Ishikawa (cell line): ENCODE data around the gene RNF217.

Experiments
- CEBPB ChIP-seq: IDR thresholded peaks from 2 replicates; pipeline ENCODE4 v1.6.1; 2012
- CREB1 ChIP-seq: IDR thresholded peaks from 2 replicates; pipeline ENCODE4 v1.6.1; 2012; ENCODE audit warnings: low read depth
- EGR1 ChIP-seq: IDR thresholded peaks from 2 replicates; pipeline ENCODE4 v1.6.1; 2012
- EP300 ChIP-seq: IDR thresholded peaks from 2 replicates; pipeline ENCODE4 v1.6.1; 2012; ENCODE audit warnings: borderline replicate concordance
- FOXM1 ChIP-seq: IDR thresholded peaks from 2 replicates; pipeline ENCODE4 v1.6.1; 2012; ENCODE audit warnings: low read depth, borderline replicate concordance
- NFIC ChIP-seq: IDR thresholded peaks from 2 replicates; pipeline ENCODE4 v1.6.1; 2012
- RAD21 ChIP-seq: IDR thresholded peaks from 2 replicates; pipeline ENCODE4 v1.6.1; 2012; ENCODE audit warnings: low read depth
- TAF1 ChIP-seq: IDR thresholded peaks from 2 replicates; pipeline ENCODE4 v1.6.1; 2012; ENCODE audit warnings: low read depth, mild to moderate bottlenecking
- TCF12 ChIP-seq: IDR thresholded peaks from 2 replicates; pipeline ENCODE4 v1.6.1; 2012; ENCODE audit warnings: low read depth
- TEAD4 ChIP-seq: IDR thresholded peaks from 2 replicates; pipeline ENCODE4 v1.6.1; 2012
- YY1 ChIP-seq: IDR thresholded peaks from 2 replicates; pipeline ENCODE4 v1.6.1; 2012; ENCODE audit warnings: low read depth
- ZBTB7A ChIP-seq: IDR thresholded peaks from 2 replicates; pipeline ENCODE4 v1.6.1; 2012; ENCODE audit warnings: low read depth
- TF ChIP-seq, protein P1 (sequence below): IDR thresholded peaks from 2 replicates; pipeline ENCODE4 v1.6.1; 2012
- TF ChIP-seq, protein P2 (sequence below): IDR thresholded peaks from 2 replicates; pipeline ENCODE4 v1.6.1; 2012; ENCODE audit warnings: low read depth, mild to moderate bottlenecking
- TF ChIP-seq, protein P3 (sequence below): IDR thresholded peaks from 2 replicates; pipeline ENCODE4 v1.6.1; 2012

The RNF217 gene

DNA sequence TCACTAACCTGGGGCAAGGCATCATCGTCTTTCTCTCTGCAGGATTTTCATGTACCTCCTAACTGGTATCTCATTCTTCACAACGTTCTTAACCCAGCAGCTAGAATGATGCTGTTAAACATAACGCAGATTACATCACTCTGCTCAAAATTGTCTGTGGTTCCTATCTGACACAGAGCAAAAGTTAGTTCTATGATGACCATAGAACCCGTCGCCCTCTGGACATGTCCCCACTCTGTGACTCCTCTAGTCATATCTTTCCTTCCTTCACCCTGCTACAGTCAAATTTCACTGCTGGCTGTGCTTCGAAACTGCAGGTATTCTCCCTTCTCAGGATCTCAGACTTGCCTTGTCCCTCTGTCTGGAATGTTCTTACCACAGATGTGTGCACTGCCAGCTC, 103.9 kb downstream of the RNF217 start:
- TF ChIP-seq, protein P1, sequence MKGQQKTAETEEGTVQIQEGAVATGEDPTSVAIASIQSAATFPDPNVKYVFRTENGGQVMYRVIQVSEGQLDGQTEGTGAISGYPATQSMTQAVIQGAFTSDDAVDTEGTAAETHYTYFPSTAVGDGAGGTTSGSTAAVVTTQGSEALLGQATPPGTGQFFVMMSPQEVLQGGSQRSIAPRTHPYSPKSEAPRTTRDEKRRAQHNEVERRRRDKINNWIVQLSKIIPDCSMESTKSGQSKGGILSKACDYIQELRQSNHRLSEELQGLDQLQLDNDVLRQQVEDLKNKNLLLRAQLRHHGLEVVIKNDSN, result no peak
- TF ChIP-seq ZBTB7A (no peak), CEBPB (no peak), TCF12 (no peak), FOXM1 (no peak)

GRCh38 chr6:125066964-125067363, 104.7 kb downstream of the RNF217 start:
- TF ChIP-seq FOXM1 (no peak), ZBTB7A (no peak), TCF12 (no peak), RAD21 (no peak), TAF1 (no peak), CREB1 (no peak), YY1 (no peak), EP300 (no peak), CEBPB (no peak), NFIC (no peak), TEAD4 (no peak), EGR1 (no peak)
- TF ChIP-seq, protein P2, sequence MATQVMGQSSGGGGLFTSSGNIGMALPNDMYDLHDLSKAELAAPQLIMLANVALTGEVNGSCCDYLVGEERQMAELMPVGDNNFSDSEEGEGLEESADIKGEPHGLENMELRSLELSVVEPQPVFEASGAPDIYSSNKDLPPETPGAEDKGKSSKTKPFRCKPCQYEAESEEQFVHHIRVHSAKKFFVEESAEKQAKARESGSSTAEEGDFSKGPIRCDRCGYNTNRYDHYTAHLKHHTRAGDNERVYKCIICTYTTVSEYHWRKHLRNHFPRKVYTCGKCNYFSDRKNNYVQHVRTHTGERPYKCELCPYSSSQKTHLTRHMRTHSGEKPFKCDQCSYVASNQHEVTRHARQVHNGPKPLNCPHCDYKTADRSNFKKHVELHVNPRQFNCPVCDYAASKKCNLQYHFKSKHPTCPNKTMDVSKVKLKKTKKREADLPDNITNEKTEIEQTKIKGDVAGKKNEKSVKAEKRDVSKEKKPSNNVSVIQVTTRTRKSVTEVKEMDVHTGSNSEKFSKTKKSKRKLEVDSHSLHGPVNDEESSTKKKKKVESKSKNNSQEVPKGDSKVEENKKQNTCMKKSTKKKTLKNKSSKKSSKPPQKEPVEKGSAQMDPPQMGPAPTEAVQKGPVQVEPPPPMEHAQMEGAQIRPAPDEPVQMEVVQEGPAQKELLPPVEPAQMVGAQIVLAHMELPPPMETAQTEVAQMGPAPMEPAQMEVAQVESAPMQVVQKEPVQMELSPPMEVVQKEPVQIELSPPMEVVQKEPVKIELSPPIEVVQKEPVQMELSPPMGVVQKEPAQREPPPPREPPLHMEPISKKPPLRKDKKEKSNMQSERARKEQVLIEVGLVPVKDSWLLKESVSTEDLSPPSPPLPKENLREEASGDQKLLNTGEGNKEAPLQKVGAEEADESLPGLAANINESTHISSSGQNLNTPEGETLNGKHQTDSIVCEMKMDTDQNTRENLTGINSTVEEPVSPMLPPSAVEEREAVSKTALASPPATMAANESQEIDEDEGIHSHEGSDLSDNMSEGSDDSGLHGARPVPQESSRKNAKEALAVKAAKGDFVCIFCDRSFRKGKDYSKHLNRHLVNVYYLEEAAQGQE, result no peak
- TF ChIP-seq, protein P3, sequence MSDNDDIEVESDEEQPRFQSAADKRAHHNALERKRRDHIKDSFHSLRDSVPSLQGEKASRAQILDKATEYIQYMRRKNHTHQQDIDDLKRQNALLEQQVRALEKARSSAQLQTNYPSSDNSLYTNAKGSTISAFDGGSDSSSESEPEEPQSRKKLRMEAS, result no peak
- TF ChIP-seq, protein P1, result no peak

GRCh38 chr6:125067552-125067951, 105.3 kb downstream of the RNF217 start:
- TF ChIP-seq TAF1, result no peak

DNA sequence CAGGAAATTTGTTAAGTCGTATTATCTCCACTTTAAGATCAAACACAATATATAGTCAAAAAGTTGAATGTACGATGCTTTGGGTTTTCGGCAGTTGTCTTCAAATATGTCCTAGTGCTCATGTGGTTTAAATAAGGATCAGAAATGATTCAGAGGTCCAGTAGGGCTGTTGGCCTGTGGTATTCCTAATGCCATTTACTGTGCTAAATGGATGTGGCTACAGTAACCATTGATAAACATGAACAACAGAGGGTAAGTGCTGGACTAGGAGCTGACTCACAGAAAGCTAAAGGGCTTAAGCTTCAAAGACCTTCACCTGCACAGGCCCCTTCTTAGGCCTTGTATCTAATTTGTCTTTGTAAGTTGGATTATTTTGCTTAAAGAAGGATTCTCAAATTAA, 110.8 kb downstream of the RNF217 start:
- TF ChIP-seq ZBTB7A (no peak), TEAD4 (no peak), CREB1 (no peak), RAD21 (no peak), TCF12 (no peak), YY1 (no peak), TAF1 (no peak), FOXM1 (no peak), CEBPB (no peak), EGR1 (no peak), EP300 (no peak), NFIC (no peak)
- TF ChIP-seq, protein P3, result no peak
- TF ChIP-seq, protein P2, result no peak
- TF ChIP-seq, protein P1, result no peak

DNA sequence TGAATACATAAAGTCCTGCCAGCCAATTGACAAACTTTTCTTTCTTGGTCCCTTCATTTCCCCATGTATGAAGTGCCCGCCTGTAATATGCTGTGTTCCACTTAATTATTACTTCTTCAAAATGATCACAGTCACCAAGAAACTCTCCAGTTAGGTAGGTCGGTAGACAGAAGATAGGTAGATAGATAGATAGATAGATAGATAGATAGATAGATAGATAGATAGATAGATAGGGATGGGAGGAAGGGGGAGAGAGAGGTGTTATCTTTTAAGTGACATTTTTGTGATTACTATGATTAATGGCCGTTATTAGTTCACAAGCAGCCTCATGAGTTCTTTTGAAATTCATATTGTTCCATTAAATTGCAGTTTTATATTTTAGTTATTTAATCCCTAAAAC, 111.9 kb downstream of the RNF217 start:
- TF ChIP-seq ZBTB7A, result no peak
- no peak for TF ChIP-seq RAD21
- no peak for TF ChIP-seq FOXM1
- TF ChIP-seq EP300, result no peak
- TF ChIP-seq TCF12, result no peak
- no peak for TF ChIP-seq TAF1
- TF ChIP-seq, protein P2, result no peak
- no peak for TF ChIP-seq EGR1
- TF ChIP-seq NFIC, result no peak
- TF ChIP-seq TEAD4, result no peak
